GM18861 (cell line): ENCODE data around the gene MACROD1.

ENCODE experiments used
- ATAC-seq: cut with Tn5 transposase; IDR thresholded peaks from one replicate; pipeline ENCODE4 v1.9.1; 2021; ENCODE audit not compliant: unreplicated experiment

The MACROD1 gene

DNA sequence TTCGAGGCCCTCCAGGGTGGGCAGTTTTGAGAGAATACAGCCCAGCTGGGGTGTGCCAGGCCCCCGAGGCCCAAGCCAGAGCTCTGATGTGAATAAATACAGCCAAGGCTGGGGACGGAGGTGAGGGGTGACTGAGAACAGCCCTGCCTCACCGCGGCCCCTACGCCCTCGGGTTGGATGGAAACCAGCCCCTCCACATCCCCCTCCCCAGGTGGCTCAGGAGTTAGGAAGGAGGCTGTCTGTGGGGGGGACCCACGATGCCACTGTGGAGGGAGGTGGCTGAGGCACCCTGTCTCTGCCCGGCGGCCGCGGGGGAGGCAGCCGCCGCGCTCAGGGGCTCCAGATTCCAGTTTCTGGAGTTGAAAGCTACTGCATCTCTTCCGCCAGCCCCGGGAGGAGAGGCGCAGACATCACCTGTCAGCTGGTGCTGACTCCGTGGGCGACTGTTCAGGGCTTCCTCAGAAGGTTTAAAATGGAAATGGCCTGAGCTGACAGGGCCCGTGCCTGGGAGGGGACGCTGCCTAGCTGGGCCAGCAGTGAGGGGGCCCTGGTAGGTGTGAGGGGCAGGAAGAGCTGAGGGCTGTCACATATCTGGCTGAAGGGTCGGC is 128.8 kb downstream of the MACROD1 start:
- no peak for ATAC-seq

DNA sequence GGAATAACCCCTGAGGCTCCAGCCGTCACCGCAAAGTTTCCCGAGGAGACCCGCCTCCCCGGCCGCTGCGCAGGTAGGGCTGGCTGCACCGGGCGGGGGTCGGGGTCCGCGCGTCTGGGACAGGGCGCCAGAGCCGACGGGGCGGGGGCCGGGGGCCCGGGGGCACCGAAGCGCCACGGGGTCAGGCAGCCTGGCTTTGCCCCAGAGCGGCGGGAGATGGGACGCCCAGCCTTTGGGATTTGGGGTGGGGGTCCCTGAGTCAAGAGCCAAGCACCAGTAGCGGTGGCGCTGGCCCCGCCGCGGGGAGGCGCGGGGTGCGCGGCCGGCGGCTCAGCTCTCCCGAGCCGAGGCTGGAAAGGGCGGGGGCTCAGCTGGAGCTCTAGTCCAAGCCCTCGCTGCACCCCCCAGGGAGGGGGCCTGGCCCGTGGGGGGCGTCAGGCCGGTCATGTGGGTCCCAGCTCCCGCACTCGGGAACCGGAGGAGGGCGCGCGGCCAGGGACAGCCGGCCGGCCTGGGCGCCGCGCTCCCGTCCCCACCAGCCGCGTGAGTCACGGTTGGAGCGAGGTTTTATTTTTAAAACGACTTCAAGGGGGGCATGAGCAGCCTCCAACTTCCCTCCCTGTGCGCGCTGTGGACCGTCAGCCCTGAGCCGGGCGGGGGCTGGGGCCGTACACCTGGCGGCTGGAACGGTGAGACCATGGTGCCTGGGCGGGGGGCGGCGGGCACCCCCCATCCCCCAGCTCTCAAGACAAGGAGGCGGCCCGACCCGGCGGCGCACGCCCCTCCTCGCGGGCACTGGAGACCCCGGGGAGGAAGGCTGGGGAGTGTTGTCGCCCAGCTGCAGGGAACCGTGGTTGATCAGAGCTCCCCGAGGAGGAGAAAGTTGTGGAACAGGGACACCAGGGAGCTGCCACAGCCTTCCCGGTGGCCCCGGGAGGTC is 129.6 kb downstream of the MACROD1 start:
- no peak for ATAC-seq

DNA sequence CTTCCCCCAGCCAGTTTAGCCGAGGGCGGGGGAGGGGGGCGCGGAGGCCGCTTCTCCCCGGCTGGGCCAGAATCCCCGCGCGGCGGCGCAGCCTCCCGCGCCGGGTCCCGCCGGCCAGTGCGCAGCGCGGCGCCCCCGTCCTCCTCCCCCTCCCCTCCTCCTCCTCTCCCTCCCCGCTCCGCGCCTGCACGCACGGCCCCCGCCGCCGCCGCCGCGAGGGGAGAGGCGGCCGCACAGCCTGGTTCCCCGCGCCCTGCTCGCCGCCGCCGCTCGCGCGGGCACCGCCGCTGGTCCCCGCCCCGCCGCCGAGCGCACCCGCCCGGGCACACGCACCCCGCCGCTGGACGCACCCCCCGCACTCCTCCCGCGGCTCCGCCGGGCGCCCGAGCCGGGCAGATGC is 130.3 kb downstream of the MACROD1 start, which contains the start of gene FLRT1:
Gene FLRT1, plus strand, starts transcription at position 356 of the 400 bp plus-strand sequence. CDS start 80,337 bp downstream, outside the sequence.
- no peak for ATAC-seq

DNA sequence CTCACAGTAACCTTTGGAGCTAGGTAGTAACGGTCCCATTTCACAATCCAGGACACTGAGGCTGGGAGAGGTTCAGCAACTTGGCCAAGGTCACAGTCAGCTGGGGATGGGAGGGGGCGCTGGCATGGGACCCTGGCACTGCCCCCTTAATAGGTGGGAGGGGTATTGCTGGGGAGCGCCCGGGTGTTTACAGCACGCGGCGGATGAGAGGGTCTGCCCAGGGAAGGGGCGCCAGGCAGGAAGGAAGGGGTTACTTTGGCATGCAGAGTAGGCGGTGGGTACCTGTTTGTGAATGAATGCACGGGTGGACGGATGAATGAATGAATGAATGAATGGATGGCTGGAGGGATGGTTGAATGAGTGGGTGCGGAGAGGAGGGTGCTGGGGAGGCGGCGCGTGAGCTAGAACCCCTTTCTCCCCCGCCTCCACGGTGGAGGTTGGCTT is 130.8 kb downstream of the MACROD1 start:
- ATAC-seq = no peak

DNA sequence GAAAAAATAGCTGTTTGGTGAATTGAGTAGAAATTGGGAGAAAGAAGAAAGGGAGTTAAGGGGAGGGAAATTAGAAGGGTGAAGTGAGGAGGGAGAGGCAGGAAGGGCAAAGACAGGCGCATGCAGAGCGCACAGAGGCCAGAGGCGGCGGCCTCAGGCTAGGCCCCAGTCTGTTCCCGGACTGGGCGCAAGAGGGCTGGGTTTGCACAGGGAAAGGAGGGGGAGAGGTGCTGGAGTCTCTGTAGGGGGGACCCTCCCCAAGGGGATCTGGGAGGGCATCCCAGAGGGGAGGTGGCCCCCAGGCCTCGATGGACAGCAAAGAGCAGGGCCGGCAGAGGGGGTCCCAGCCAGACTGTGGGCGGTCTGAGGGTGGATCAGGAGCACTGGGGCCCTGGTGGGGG is 131.5 kb downstream of the MACROD1 start:
- ATAC-seq = no peak

DNA sequence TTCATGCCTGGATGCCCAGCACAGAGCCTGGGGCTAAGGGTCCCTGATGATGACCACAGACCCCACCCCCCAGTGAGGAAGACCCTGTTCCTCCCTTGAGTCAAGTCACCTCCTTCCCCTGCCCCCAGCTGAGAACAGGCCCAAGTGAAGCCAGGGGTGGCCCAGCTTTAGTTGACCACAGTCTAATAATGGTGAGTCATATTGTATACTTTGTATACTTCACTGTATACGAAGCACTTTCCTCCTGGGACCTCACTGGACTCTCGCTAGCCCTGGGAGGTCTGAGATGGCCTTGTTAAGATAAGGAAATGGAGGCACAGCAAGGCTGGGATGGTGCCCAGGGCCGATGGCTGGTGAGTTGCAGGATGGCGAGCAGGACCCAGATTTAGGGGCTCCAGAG is 133.9 kb downstream of the MACROD1 start:
- no peak for ATAC-seq

DNA sequence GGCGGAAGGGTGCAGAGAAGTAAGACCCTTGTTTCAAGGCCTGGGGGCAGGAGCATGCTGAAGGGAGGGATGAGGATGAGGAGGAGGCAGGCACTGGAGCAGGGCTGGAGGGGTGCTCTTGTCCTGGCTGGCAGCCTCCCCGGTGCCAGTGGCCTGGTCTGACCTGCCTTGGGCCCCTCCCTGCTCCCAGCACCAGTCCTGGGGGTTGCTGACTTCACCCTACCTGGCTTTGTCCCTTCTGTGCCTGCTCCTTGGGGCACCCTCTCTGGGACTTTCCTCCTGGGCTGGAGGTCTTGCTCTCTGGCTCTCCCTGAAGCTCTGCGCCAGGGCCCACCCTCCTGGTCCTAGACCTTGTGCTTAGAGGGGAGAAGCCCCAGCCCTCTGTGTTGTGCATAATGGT is 134.9 kb downstream of the MACROD1 start:
- ATAC-seq = no peak

DNA sequence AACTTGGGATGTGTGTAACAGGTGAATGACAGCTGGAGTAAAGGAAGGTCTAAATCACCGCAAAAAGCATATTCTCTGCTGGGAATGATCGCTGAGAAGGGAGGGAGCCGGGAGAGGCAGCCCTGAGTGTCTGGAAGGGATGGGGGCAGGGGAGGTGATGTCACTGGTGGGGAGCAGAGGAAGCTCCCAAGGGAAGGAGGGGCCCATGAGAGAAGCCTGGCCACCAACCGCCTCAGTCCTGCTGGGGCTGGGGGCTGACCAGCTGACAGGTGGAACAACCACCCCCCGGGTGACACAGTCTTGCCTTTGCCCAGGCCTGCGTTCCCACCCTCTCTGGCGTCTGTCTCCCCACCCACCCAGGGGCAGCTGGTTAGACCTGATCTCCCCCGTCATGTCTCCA is 136.1 kb downstream of the MACROD1 start:
- ATAC-seq = no peak

DNA sequence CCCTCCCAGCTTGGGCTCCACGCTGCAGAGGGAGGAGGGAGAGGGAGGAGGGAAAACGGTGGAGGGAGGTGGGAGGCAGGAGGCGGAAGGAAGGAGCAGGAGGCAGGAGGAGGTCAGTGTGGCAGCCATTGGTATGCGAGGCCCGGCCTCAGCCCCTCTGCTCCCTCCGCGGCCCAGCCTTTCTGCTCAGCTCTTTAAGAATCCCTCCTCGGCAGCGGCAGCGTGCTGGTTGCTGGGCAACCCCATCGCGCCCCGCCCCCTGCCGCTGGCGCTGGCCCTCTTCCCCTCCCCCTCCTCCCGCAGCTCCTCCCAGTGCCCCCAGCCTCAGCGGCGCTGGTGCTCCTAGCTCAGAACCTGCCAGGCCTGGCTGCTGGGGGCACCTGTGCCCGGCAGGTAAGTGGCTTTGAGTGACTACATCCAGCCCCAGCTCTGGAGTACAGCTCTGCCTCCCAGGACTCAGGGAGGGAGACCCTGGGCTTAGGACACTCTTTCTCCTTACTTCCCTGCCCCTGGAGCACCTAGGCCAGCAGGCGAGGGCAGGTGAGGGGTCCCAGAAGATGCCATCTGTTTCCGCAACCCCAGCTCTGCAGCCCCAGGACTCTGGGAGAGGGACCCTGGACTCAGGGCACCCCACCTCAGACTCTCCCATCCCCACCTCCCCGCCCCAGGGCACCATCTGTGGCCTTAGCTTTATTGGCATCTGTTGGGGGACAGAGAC is 137.4 kb downstream of the MACROD1 start:
- no peak for ATAC-seq

DNA sequence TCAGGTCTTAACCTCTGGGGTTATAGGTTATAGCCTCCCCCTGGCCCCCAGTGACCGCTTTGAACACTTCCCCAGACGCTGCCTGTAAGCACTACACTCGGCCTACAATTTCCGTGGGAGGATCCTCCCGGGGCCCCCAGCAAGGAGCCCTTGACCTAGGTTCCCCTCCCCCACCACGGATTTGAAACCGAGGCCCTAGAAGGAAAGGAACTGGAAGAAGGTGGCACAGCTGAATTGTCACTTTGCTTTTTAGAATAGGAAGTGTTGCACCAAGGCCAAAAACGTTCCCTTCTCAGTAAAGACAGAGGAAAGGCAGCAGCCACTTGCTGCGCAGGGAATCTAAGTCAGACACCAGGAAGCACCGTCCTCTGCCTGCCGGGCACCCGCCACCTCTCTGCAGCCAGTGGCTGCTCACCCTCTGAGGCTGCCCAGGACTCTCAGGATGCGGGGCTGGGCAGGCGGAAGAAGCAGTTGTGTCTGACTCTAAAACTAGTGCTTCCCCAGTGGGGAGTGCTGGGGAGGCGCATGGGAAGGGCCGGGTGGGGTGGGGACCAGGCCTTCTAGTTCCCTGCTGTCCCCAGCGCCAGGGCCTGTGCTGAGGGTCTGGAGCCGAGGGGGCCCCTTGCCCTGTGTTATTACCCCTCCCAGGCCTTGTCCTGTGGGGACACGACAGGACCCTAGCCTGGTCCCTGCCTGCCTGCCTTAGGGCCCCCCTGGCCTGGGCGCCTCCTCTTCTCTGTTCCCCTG is 138.1 kb downstream of the MACROD1 start:
- no peak for ATAC-seq

DNA sequence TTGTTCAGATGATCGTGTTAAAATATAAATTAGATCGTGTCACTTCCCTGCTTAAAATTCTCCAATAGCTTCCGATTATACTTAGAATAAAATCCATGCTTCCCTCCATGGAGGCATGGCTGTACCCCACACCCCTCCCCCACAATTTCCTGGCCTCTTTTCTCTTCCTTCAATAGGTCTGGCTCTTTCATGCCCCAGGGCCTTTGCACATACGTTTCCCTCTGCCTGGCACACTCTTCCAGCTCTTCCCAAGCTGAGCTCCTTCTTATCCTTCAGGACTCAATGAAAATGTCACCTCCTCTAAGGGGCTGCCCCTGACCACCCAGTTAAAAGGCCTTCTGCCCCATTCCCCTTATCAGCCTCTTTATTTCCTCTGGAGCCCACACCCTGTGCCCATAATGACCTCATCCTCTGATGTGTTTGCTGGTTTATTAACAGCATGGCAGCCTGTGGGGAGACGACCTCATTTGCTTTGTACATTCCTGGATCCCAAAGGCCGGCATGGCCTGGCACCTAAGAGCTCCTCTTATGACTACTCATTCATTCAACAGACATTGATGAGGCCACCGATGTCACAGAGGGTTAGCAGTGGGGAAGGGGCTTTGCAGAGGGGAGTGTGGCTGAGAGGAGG is 139.2 kb downstream of the MACROD1 start:
- ATAC-seq = no peak

DNA sequence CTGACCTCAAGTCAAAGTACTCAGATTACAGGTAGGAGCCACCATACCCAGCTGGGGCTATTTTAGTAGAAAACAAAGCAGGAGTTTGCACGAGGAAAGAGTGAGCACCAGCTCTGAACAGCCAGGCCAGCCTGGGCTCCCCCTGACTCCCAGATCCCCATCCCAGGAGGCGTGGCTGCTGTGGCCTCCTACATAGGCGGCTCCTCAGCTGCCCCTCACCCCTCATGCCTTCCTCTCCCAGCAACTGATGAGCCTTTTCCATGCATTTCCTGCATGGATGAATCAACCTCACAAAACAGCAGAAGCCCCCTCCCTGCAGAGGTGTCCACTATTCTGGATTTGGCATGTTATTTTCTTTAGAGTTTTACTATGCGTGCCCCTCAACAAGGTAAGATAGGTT is 140.7 kb downstream of the MACROD1 start:
- no peak for ATAC-seq

DNA sequence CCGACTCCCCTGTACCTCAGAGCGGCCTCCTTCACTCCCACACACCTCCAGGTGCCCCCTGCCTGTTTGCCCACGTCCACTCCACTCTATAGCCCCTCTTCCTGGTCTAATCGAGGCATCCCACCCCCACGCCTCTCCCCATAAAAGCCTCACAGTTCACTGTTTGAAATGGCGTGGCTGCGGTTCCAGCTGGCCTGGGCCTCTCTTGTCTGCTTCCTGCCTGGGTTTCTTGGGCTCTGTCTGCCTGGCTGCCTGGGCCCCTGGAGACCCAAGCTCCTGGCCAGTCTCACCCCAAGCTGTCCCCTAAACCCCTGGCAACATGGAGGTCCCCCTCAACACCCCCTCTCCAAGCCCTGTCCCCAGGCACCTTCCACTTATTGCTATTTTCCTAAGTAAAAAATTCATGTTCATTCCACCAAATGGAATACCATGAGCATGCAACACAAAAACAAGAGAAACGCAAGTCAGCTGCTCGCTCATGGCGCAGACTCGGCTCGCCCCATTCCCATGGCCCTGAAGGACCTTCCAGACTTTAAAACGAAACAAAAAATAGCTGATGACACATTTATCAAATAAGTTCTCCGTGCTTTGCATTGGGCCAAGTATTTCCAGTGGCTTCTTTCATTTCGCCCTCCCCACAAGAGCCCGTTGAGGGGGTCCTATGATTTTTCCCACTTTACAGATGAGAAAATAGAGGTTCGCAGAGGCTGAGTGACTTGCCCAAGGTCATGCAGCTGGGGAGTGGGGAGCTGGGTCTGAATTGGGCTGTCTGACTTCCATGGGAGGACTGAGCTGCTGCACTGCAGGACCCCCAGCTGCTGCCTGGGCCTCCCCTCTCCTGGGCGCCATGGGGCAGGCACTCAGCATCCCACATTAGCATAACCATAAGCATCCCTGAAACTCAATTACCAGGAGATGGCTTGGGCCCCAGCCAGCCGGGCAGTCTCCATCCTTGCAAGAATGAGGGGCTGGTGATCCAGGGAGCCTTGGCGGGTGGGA is 141.9 kb downstream of the MACROD1 start:
- no peak for ATAC-seq

DNA sequence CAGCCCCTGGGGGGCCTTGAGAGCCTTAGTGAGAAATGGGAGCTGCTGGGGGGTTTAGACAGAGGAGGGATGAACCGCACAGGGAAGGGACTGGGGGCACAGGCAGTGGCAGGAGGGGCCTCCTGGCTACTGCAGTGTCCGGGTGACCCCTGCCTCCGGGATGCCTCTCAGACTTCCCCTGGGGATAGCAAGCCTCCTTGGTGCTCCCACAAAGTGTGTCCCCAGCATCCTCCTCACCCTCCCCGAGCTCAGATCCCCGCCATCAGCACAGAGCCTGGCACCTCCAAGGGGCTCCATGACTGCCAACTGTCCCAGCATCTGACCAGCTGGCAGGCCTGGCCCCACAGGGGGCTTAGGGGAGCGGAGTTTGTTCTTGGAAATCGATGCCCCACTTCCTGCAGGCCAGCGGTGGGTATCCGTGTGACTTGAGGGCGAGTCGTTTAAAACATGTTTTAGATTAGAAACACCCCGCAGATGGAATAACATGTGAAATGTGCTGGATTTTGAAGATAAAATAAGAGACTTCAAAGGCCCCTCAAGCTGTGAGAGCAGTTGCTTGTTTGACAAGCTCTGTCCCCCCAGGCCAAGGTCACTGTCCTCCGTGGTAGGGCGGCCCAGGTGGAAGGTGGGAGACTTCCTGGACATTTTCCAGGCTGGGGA is 143.7 kb downstream of the MACROD1 start:
- no peak for ATAC-seq

DNA sequence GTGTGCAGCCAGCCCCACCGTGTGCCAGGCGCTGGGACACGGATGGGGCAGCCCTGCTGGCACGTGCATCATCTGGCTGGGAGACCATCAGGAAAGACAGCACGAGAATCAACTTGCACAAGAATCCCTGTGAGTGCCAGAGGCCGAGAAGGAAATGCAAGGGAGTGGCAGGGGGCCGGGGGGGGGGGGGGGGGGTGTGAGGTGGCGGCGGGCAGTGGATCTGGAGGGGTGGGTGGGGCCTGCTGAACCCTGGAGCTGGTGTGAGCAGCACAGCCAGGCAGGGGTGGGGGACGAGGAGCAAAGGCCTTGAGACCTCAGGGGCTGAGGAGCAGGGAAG is 144.2 kb downstream of the MACROD1 start:
- no peak for ATAC-seq

DNA sequence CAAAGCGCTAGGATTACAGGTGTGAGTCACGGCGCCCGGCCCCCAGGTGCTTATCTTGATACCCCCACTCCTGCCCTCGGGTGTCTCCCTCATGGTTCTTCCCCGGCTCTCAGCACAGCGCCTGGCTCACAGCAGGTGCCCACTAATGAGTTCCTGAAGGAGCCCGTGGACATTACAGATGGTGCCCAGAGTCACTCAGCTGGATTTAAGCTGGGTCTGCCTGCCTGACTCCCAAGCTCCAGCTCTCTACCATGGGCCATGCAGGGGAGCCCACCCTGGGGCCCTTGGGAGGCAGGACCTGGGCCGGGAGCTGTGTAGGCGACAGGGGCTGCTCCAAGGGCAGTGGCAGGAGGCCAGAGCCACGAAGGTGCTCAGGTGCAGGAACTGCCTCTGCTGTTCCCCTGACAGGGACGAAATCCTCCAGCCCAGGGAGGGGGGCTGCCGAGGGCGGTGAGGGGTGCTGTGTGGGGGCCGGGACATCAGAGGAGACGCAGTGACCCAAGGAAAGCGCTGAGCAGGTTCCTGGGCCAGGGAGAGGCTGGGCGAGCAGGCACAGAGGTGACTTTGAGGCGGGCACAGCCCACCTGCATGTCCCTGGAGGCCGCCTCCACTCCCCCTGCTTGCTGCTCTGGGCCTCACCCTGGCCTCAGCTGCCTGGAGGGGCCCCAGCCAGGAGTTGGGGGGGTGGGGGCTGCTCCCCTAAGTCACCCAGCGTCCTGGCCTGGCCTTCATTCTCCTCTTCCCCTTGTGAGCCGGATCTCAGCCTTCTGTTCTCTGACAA is 144.7 kb downstream of the MACROD1 start:
- no peak for ATAC-seq

DNA sequence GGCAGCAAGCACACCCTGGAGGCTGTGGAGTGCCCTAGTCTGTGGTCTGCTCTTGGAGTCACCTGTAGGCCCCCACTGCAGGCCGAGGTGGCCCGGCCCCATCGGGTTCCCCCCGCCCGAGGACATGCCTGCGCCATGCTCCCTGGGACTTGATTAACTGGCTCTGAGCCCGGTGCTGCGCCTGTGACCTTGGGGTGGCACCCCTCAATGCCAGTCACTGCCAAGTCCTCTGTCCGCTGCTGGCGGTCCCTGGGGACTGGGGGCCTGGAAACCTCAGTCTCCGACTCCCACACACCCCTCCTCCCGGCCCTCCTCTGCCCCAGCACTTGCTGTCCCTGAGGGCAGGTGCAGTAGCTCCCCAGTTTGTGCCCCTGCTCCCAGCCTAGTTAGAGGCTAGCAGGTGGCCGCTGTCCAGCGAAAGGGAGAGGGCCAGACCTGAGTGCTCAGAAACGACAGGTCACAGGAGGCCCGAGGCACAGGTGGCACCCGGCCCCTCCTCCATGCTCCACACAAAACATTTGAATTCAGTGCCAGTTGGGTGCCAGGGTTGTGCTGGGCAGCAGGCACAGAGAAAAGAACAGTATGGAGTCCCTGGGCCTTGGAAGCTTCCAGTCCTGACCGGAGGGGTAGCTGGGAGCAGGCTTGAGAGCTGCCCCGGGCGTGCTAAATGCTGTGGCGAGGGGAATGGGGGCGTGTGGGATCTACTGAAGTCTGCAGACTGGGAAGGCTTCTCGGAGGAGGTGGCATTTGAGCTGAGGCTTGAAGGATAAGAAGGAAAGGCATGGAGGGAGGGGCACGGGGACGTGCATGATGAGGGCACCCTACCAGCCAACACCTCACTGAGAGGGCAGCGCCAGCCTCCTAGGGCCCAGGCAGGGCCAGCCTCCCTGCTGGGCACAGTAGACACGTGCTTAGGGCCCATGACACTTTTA is 146.5 kb downstream of the MACROD1 start:
- ATAC-seq = no peak
